Gastrocnemius medialis (tissue), 4 donors: ENCODE data around the gene FAM229A.

Experiments
- POLR2A ChIP-seq, 2 donors: fragments of 450-650 bp; IDR thresholded peaks; one replicate each; pipeline ENCODE4 v1.6.1; 2017; ENCODE audit warnings: antibody characterized with exemption in 2 of 2, mild to moderate bottlenecking in 2 of 2, moderate library complexity in 2 of 2
- TF ChIP-seq, protein P1 (sequence below), 5 experiments: fragments of 450-650 bp in 3 of 5; fragments of 200-600 bp in 2 of 5; sonication (generic) in 2 of 5; IDR thresholded peaks in 4 of 5; conservative IDR thresholded peaks in 1 of 5; 1 replicate in 4 of 5; 2 replicates in 1 of 5; pipeline ENCODE4 v1.5.1; 2016 to 2019; ENCODE audit warnings: antibody characterized with exemption in 5 of 5, mild to moderate bottlenecking in 3 of 5, moderate library complexity in 3 of 5

DNA sequence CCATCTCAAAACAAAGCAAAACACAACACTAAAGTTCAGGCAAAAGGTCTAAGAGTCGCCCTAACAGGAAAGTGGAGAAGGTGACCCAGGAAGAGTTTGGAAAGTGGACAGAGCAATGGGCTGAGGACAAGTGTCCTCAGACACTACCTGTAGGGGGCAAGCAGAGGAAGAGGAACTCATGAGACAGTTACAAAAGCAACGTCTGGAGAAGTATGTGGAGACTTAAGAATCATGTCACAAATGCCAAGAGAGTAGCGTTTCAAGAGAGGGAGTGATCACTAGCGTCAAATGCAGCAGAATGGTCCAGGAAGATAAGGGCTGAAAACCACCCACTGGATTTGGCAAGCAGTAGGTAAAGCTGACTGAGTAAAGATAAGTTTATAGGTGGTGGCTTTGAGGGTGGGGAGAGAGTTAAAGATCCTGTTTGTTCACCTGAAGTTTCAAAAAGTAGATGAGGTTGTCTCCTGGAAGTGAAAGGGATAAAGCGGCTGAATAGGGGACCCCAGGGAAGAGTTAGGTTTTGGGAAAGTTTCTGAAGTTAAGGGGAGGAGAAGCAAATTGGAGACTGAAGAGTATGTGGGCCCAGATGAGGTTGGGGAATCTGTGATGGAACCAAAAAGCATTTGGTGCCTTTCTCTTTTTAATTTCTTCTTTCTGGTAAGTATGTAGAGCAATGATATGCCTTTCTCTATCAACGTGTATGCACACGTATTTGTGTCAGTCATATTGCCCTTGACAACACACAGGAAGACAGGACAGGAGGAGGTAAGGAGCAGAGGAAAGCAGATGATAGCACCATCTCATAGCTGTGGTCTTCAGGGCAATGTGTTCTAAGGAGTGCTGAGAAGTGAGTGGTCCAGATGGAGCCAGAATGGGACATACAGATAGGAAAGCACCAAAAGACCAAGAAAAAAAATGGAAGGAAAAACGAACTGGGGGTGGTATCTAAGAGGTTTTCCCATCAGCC is 28.9 kb upstream of the FAM229A start:
- no peak for TF ChIP-seq POLR2A (IDR thresholded peaks at IDR 0.05)
- TF ChIP-seq, protein P1, sequence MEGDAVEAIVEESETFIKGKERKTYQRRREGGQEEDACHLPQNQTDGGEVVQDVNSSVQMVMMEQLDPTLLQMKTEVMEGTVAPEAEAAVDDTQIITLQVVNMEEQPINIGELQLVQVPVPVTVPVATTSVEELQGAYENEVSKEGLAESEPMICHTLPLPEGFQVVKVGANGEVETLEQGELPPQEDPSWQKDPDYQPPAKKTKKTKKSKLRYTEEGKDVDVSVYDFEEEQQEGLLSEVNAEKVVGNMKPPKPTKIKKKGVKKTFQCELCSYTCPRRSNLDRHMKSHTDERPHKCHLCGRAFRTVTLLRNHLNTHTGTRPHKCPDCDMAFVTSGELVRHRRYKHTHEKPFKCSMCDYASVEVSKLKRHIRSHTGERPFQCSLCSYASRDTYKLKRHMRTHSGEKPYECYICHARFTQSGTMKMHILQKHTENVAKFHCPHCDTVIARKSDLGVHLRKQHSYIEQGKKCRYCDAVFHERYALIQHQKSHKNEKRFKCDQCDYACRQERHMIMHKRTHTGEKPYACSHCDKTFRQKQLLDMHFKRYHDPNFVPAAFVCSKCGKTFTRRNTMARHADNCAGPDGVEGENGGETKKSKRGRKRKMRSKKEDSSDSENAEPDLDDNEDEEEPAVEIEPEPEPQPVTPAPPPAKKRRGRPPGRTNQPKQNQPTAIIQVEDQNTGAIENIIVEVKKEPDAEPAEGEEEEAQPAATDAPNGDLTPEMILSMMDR (IDR thresholded peaks at IDR 0.05 in 4 of 5, conservative IDR thresholded peaks at IDR 0.05 in 1 of 5), result no peak
